IPS-20b (cell line): ENCODE data around the gene ONECUT1.
A peak's percentile ranks its signal among the peaks of the same experiment; 100 is the strongest.

Experiments
- H3K27ac ChIP-seq: one replicate; pipeline ENCODE4 v1.5.1; 2013; ENCODE audit warnings: low read length
- H3K27me3 ChIP-seq: 2 replicates; pipeline ENCODE4 v1.6.1; 2013; ENCODE audit warnings: mild to moderate bottlenecking, low read length, inconsistent platforms; ENCODE audit not compliant: insufficient read depth
- H3K36me3 ChIP-seq: 2 replicates; pipeline ENCODE4 v1.6.1; 2013; ENCODE audit warnings: low read depth, mild to moderate bottlenecking, inconsistent platforms, low read length, moderate library complexity; ENCODE audit not compliant: insufficient read depth
- H3K4me1 ChIP-seq: 2 replicates; pipeline ENCODE4 v1.6.1; 2013; ENCODE audit warnings: mild to moderate bottlenecking, control low read depth, inconsistent platforms, low read length, moderate library complexity; ENCODE audit not compliant: insufficient read depth
- H3K4me3 ChIP-seq: 2 replicates; pipeline ENCODE4 v1.5.1; 2013; ENCODE audit warnings: mild to moderate bottlenecking, low read length, inconsistent platforms
- H3K9ac ChIP-seq: 2 replicates; pipeline ENCODE4 v1.6.1; 2013; ENCODE audit warnings: low read depth, mild to moderate bottlenecking, inconsistent platforms, low read length, moderate library complexity
- H3K9me3 ChIP-seq: 2 replicates; pipeline ENCODE4 v1.6.1; 2013; ENCODE audit warnings: mild to moderate bottlenecking, low read depth, low read length, inconsistent platforms; ENCODE audit not compliant: insufficient read depth

Gene ONECUT1

DNA sequence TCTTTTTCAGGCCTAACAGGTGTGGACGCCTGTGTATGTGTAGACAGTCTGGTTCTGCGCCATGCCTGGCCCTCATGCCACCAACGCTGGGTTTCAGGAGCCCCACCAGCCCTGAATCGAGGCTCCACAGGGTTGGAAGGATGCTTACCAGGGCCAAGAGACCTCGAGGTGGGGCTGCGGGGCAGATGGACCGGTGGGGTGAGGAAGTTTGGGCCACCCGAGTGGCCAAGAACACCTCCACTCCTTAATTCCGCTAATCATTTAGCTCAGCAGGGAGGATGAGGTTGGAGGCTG, 6.0 kb upstream of the ONECUT1 start:
- no peaks in the 10 kb centered on the region for H3K9me3 ChIP-seq
- H3K27ac ChIP-seq = no peak overlapping the region
- peaks cover 100% of the 10 kb centered on the region for H3K27me3 ChIP-seq
- H3K4me3 ChIP-seq = no peak overlapping the region; the same call in 1 of the 2 replicates
- H3K9ac ChIP-seq = no peak overlapping the region
- peaks cover 59% of the 10 kb centered on the region for H3K4me1 ChIP-seq
- H3K36me3 ChIP-seq = peaks cover 8% of the 10 kb centered on the region; the same call in 1 of the 2 replicates

- Histone ChIP-seq H3K27ac (no peak overlapping the region), H3K4me3 (peak overlapping the region; percentile 44; the same call in 1 of the 2 replicates), H3K9me3 (no peaks in the 10 kb centered on the region), H3K36me3 (peaks cover 5% of the 10 kb centered on the region; the same call in 1 of the 2 replicates), H3K9ac (no peak overlapping the region), H3K4me1 (peaks cover 59% of the 10 kb centered on the region), H3K27me3 (peaks cover 100% of the 10 kb centered on the region)
These were observed 5.5 kb upstream of the ONECUT1 start for GRCh38 chr15:52795464-52796227.

DNA sequence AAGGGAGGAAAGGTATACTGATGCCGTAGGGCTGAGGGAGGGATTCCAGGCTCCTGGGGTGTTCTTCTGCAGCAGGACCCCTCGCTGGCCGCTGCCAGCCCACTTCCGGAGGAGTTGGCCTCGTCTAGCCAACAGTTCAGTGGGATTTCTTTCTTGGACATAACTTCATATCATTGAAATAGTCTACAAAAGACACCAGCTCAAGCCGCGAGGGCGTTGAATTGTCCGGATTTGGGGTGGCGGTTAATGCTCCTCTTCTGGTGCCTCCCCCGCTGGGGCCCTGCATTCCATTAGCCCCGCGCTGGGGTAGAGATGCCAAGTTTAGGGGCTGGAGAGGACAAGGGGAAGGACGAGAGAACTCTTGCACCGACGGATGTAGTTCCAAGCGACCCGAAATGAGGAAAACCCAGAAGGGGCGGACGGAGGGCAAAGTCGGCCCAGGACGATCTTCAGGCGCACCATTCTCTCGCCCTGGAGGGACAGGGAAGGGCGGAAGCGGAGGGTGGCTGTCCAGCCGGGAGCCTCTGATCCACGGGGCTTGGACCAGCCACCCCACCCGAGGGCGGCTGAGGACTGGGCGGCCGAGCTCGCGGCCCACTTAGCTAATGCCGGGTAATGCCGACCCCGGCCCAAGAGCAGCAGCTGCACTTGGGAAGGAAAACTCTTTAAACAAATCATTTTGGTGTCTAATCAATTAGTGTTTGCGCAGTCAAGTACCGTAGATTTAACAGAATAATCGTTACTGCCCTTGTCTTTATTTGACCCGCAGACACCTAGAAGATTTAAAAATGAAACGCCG, 4.7 kb upstream of the ONECUT1 start:
- Histone ChIP-seq H3K4me1 (peaks cover 59% of the 10 kb centered on the region), H3K9ac (no peak overlapping the region), H3K9me3 (no peaks in the 10 kb centered on the region), H3K4me3 (peak overlapping the region; percentile 44; the same call in 1 of the 2 replicates), H3K27ac (no peak overlapping the region), H3K36me3 (no peaks in the 10 kb centered on the region), H3K27me3 (peaks cover 99% of the 10 kb centered on the region)

GRCh38 chr15:52791776-52792175, 1.6 kb upstream of the ONECUT1 start:
- no peaks in the 10 kb centered on the region for H3K9me3 ChIP-seq
- H3K36me3 ChIP-seq = no peaks in the 10 kb centered on the region
- peaks cover 99% of the 10 kb centered on the region for H3K27me3 ChIP-seq
- peak overlapping the region; percentile 63; the same call in 1 of the 2 replicates for H3K4me3 ChIP-seq
- H3K27ac ChIP-seq = no peak overlapping the region
- no peak overlapping the region for H3K9ac ChIP-seq
- peaks cover 46% of the 10 kb centered on the region for H3K4me1 ChIP-seq

- no peak overlapping the region for H3K9ac ChIP-seq
- peaks cover 40% of the 10 kb centered on the region for H3K4me1 ChIP-seq
- H3K9me3 ChIP-seq = no peaks in the 10 kb centered on the region
- no peak overlapping the region for H3K27ac ChIP-seq
- peaks cover 99% of the 10 kb centered on the region for H3K27me3 ChIP-seq
- H3K36me3 ChIP-seq = no peaks in the 10 kb centered on the region
- peak overlapping the region; percentile 63 for H3K4me3 ChIP-seq
These were observed 1.0 kb upstream of the ONECUT1 start for GRCh38 chr15:52790941-52791751.

DNA sequence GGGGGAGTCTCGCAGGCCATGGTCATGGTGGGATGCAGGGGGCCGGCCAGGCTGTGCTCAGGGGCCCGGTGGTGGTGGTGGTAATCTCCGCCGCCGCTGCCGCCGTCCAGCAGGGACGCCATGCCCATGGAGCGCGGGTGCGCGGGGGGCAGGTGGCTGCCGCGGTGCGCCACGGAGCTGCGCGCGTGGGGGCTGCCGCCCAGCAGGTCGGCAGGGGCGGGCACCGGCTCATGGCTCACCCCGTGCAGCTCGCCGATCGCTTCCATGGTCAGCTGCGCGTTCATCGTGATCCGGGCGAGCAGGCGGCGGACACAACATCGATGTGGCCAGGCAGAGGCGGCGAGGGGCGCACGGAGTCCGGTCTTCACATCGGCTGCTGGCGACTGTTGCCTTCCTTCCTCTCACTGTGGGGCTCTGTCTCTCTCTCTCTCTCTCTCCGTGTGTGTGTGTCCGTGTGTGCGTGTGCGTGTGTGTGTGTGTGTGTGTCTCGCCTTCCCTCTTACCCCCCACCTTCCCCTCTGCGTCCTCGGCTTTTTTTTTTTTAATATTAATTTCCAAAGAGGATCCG, 451 bp downstream of the ONECUT1 start:
- Histone ChIP-seq H3K4me3 (peak overlapping the region; percentile 63), H3K27ac (no peak overlapping the region), H3K9ac (no peak overlapping the region), H3K36me3 (no peaks in the 10 kb centered on the region), H3K27me3 (peaks cover 99% of the 10 kb centered on the region), H3K9me3 (no peaks in the 10 kb centered on the region), H3K4me1 (peaks cover 35% of the 10 kb centered on the region)

- peaks cover 35% of the 10 kb centered on the region for H3K4me1 ChIP-seq
- H3K9me3 ChIP-seq = no peaks in the 10 kb centered on the region
- no peak overlapping the region for H3K9ac ChIP-seq
- H3K27ac ChIP-seq = no peak overlapping the region
- no peaks in the 10 kb centered on the region for H3K36me3 ChIP-seq
- H3K4me3 ChIP-seq = peak overlapping the region; percentile 46; the same call in 1 of the 2 replicates
- H3K27me3 ChIP-seq = peaks cover 99% of the 10 kb centered on the region
These were observed 1.0 kb downstream of the ONECUT1 start for GRCh38 chr15:52789008-52789600.

- Histone ChIP-seq H3K9me3 (no peaks in the 10 kb centered on the region), H3K27me3 (peaks cover 99% of the 10 kb centered on the region), H3K27ac (no peak overlapping the region), H3K4me1 (peaks cover 31% of the 10 kb centered on the region), H3K9ac (no peak overlapping the region), H3K4me3 (peak overlapping the region; percentile 46), H3K36me3 (no peaks in the 10 kb centered on the region)
These were observed 1.8 kb downstream of the ONECUT1 start for GRCh38 chr15:52788099-52788986.

GRCh38 chr15:52787549-52788098, 2.5 kb downstream of the ONECUT1 start:
- Histone ChIP-seq H3K4me3 (peak overlapping the region; percentile 74), H3K9ac (no peak overlapping the region), H3K4me1 (peaks cover 25% of the 10 kb centered on the region; the same call in 1 of the 2 replicates), H3K9me3 (no peaks in the 10 kb centered on the region), H3K36me3 (no peaks in the 10 kb centered on the region), H3K27ac (no peak overlapping the region), H3K27me3 (peaks cover 99% of the 10 kb centered on the region)

- H3K36me3 ChIP-seq = no peaks in the 10 kb centered on the region
- H3K4me1 ChIP-seq = peaks cover 20% of the 10 kb centered on the region; the same call in 1 of the 2 replicates
- peaks cover 99% of the 10 kb centered on the region for H3K27me3 ChIP-seq
- no peak overlapping the region for H3K27ac ChIP-seq
- H3K4me3 ChIP-seq = peak overlapping the region; percentile 74
- H3K9ac ChIP-seq = no peak overlapping the region
- no peaks in the 10 kb centered on the region for H3K9me3 ChIP-seq
These were observed 3.0 kb downstream of the ONECUT1 start for GRCh38 chr15:52787123-52787503.
